Peyer's patch (tissue), 4 donors: Measurements from ENCODE around the gene BOLL.

Source experiments
- CTCF ChIP-seq, 6 experiments: fragments of 450-650 bp in 4 of 6; fragments of 200-600 bp in 2 of 6; sonication (generic) in 1 of 6; IDR thresholded peaks; one replicate each; pipeline ENCODE4 v1.5.1; 2017 to 2019; ENCODE audit warnings: antibody characterized with exemption in 6 of 6, mild to moderate bottlenecking in 3 of 6, moderate library complexity in 1 of 6
- POLR2A ChIP-seq, 2 donors: fragments of 450-650 bp; IDR thresholded peaks; one replicate each; pipeline ENCODE4 v1.5.1; 2017; ENCODE audit warnings: antibody characterized with exemption in 2 of 2, mild to moderate bottlenecking in 2 of 2, moderate library complexity in 2 of 2

GRCh38 chr2:197710424-197711042 is 74.6 kb downstream of the BOLL start:
- TF ChIP-seq CTCF (IDR thresholded peaks at IDR 0.05) (no peak), POLR2A (IDR thresholded peaks at IDR 0.05) (no peak)
